Fibroblast of lung (primary cell): Measurements from ENCODE around the gene ARTN. TPM values are rescaled to one million over a fixed set of nuclear protein-coding genes. Genes with fewer than 3 reads are reported as not detected.

ENCODE experiments used
- DNase-seq, 2 donors: peaks; one replicate each; pipeline versions ENCODE4 v3.0.0 to v3.0.0-alpha.2; 2010; ENCODE audit warnings: low read depth in 2 of 2
- H2AFZ ChIP-seq: 2 replicates; pipeline ENCODE4 v1.5.1; 2012; ENCODE audit warnings: low read length, control low read depth, inconsistent platforms
- H3K27ac ChIP-seq: 2 replicates; pipeline ENCODE4 v1.5.1; 2011; ENCODE audit warnings: low read length, control low read depth; ENCODE audit not compliant: insufficient read depth
- H3K27me3 ChIP-seq: 2 replicates; pipeline ENCODE4 v1.5.1; 2011; ENCODE audit warnings: mild to moderate bottlenecking, low read length; ENCODE audit not compliant: control insufficient read depth, insufficient read depth
- H3K36me3 ChIP-seq: 2 replicates; pipeline ENCODE4 v1.5.1; 2011; ENCODE audit warnings: low read length; ENCODE audit not compliant: control insufficient read depth, insufficient read depth
- H3K4me1 ChIP-seq: 2 replicates; pipeline ENCODE4 v1.5.1; 2011; ENCODE audit warnings: low read length; ENCODE audit not compliant: control insufficient read depth, insufficient read depth; ENCODE audit errors: extremely low read depth
- H3K4me2 ChIP-seq: 2 replicates; pipeline ENCODE4 v1.5.1; 2011; ENCODE audit warnings: low read length, control low read depth; ENCODE audit not compliant: insufficient read depth; ENCODE audit errors: extremely low read depth
- H3K4me3 ChIP-seq, 4 experiments: fragments of 200-600 bp in 1 of 4; sonication (generic) in 1 of 4; replicated peaks in 1 of 4; 2 replicates each; pipeline ENCODE4 v1.5.1; 2011 to 2016; ENCODE audit warnings: low read length in 4 of 4, low read depth in 3 of 4, mild to moderate bottlenecking in 3 of 4, control low read depth in 2 of 4, inconsistent platforms in 1 of 4, mixed read lengths in 1 of 4; ENCODE audit not compliant: insufficient read depth in 1 of 4; ENCODE audit errors: control extremely low read depth in 1 of 4
- H3K79me2 ChIP-seq: 2 replicates; pipeline ENCODE4 v1.5.1; 2012; ENCODE audit warnings: mild to moderate bottlenecking, low read length, inconsistent platforms; ENCODE audit not compliant: control insufficient read depth, insufficient read depth
- H3K9ac ChIP-seq: 2 replicates; pipeline ENCODE4 v1.5.1; 2011; ENCODE audit warnings: mild to moderate bottlenecking, low read length, control low read depth; ENCODE audit not compliant: insufficient read depth
- H3K9me3 ChIP-seq: 2 replicates; pipeline ENCODE4 v1.5.1; 2012; ENCODE audit warnings: low read depth, low read length; ENCODE audit not compliant: control insufficient read depth, insufficient read depth
- H4K20me1 ChIP-seq: 2 replicates; pipeline ENCODE4 v1.5.1; 2011; ENCODE audit warnings: low read length; ENCODE audit not compliant: control insufficient read depth, insufficient read depth; ENCODE audit errors: extremely low read depth
- EZH2 ChIP-seq: IDR thresholded peaks from 2 replicates; pipeline ENCODE4 v1.5.1; 2012; ENCODE audit warnings: low read length, control low read depth, mild to moderate bottlenecking; ENCODE audit errors: missing control alignments
- polyA plus RNA-seq, 2 donors: library from polyadenylated mRNA; depleted of rRNA in 1 of 2; stranded (reverse) in 1 of 2; unstranded in 1 of 2; fragments of >200 nt; gene quantifications; 2 replicates each; pipeline ENCODE4 v1.2.1, GENCODE V29; 2011 to 2012; ENCODE audit warnings: missing spikeins in 1 of 2
- total RNA-seq: library from RNA; depleted of rRNA; stranded (reverse); fragments of >200 nt; gene quantifications from 2 replicates; pipeline ENCODE4 v1.2.1, GENCODE V29; 2014
- TF ChIP-seq, protein P1 (sequence below), 2 donors: IDR thresholded peaks in 1 of 2; conservative IDR thresholded peaks in 1 of 2; 1 replicate in 1 of 2; 2 replicates in 1 of 2; pipeline ENCODE4 v1.5.1; 2011 to 2012; ENCODE audit warnings: low read length in 2 of 2, control low read depth in 1 of 2, inconsistent platforms in 1 of 2, low read depth in 1 of 2, mild to moderate bottlenecking in 1 of 2

ARTN gene
- total and polyA plus RNA-seq, 2 donors (not counting 1 experiment from before 2014, with no cell fraction given): 0.06 to 0.50 TPM

DNA sequence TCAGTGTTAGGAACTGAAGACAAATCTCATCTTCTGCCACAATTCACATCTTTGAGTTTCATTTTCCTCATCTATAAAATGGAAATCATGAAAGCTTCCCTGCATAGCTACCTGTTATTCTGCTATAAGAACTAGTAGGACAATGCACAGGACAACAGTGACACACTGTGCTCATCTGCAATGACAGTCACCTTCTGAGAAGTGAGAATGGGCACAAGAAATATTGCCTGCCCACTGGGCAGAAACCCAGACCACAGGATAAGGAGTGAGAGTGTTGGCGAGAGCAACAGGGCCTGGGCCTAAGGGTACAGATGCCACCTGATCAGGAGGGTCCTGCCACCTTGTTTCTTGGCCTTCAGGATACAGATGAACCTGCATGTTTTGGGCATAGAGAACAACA lies 23.3 kb upstream of the ARTN start:
- Histone ChIP-seq H3K9me3 (no peaks in the 10 kb centered on the region), H3K36me3 (no peaks in the 10 kb centered on the region), H2AFZ (no peak overlapping the region), H4K20me1 (no peaks in the 10 kb centered on the region), H3K27me3 (no peaks in the 10 kb centered on the region), H3K9ac (no peak overlapping the region), H3K4me3 (no peak overlapping the region), H3K79me2 (no peaks in the 10 kb centered on the region), H3K4me1 (no peaks in the 10 kb centered on the region), H3K4me2 (no peak overlapping the region), H3K27ac (no peak overlapping the region)
- DNase-seq: no peak
- no peak for TF ChIP-seq EZH2
- TF ChIP-seq, protein P1, sequence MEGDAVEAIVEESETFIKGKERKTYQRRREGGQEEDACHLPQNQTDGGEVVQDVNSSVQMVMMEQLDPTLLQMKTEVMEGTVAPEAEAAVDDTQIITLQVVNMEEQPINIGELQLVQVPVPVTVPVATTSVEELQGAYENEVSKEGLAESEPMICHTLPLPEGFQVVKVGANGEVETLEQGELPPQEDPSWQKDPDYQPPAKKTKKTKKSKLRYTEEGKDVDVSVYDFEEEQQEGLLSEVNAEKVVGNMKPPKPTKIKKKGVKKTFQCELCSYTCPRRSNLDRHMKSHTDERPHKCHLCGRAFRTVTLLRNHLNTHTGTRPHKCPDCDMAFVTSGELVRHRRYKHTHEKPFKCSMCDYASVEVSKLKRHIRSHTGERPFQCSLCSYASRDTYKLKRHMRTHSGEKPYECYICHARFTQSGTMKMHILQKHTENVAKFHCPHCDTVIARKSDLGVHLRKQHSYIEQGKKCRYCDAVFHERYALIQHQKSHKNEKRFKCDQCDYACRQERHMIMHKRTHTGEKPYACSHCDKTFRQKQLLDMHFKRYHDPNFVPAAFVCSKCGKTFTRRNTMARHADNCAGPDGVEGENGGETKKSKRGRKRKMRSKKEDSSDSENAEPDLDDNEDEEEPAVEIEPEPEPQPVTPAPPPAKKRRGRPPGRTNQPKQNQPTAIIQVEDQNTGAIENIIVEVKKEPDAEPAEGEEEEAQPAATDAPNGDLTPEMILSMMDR (conservative IDR thresholded peaks at IDR 0.05 in 1 of 2, IDR thresholded peaks at IDR 0.05 in 1 of 2; ENCODE audit: low read depth in 1 of 2, low read length in 2 of 2): no peak

DNA sequence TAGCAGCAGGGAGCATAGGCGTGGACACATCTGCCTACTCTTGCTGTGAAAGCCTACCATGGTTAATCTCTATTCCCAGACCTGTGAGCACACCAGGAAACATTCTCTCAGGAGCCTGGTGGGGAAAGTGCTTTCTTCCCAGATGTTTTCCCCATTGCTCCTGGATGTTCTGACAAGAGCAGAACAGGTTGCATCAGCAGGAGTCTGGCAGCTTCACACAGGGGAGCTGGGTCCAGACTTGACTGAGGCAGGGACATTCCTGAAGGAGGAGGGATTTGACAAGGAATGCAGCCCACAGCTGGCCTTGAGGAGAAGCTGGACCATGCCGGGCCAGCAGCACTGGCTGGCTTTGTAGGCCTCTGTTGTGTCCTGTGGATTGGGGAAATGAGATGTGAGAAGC lies 21.0 kb upstream of the ARTN start:
- Histone ChIP-seq H3K27me3 (no peaks in the 10 kb centered on the region), H3K36me3 (no peaks in the 10 kb centered on the region), H3K4me2 (no peak overlapping the region), H2AFZ (no peak overlapping the region), H3K79me2 (no peaks in the 10 kb centered on the region), H3K4me3 (no peak overlapping the region), H3K4me1 (no peaks in the 10 kb centered on the region), H3K9ac (no peak overlapping the region), H4K20me1 (no peaks in the 10 kb centered on the region), H3K9me3 (no peaks in the 10 kb centered on the region), H3K27ac (no peak overlapping the region)
- no peak for TF ChIP-seq EZH2
- TF ChIP-seq, protein P1 (conservative IDR thresholded peaks at IDR 0.05 in 1 of 2, IDR thresholded peaks at IDR 0.05 in 1 of 2; ENCODE audit: low read depth in 1 of 2, low read length in 2 of 2): no peak
- peak; percentile 48 to 77 for DNase-seq

DNA sequence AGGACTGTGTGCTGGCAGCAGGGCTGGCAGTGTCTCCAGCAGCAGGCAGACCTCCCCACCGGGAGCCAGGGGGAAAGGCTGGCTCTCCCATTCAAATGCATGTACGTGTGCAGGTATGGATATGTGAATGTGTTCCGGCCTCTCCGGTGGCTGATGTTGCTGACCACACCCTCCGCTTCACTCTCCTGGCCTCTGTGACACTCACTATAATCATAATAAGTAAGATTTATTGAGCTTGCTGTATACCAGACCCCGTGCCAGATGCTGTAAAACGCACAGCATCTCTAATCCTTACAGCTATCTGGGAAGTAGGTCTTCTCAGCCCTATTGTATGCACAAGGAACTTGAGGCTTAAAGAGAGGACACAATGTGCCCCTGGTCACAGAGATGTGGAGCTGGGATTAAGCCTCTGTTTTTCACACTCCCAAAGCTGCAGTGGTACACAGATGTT lies 20.5 kb upstream of the ARTN start:
- no peaks in the 10 kb centered on the region for H4K20me1 ChIP-seq
- no peak overlapping the region for H3K9ac ChIP-seq
- no peak overlapping the region for H3K4me3 ChIP-seq
- H3K79me2 ChIP-seq: no peaks in the 10 kb centered on the region
- H3K4me2 ChIP-seq: no peak overlapping the region
- no peak overlapping the region for H3K27ac ChIP-seq
- no peaks in the 10 kb centered on the region for H3K4me1 ChIP-seq
- H3K27me3 ChIP-seq: no peaks in the 10 kb centered on the region
- no peak for TF ChIP-seq EZH2
- TF ChIP-seq, protein P1 (conservative IDR thresholded peaks at IDR 0.05 in 1 of 2, IDR thresholded peaks at IDR 0.05 in 1 of 2; ENCODE audit: low read depth in 1 of 2, low read length in 2 of 2): no peak
- H3K9me3 ChIP-seq: no peaks in the 10 kb centered on the region
- no peaks in the 10 kb centered on the region for H3K36me3 ChIP-seq
- DNase-seq: no peak
- H2AFZ ChIP-seq: no peak overlapping the region
